Medulla oblongata (tissue), 1 donor: ENCODE data around the gene BDKRB2.

ENCODE experiments used
- DNase-seq: peaks from one replicate; pipeline ENCODE4 v3.0.0-alpha.2; 2015; ENCODE audit errors: extremely low spot score

BDKRB2 gene

GRCh38 chr14:96251656-96252155 lies 47.1 kb downstream of the BDKRB2 start:
- DNase-seq = no peak

DNA sequence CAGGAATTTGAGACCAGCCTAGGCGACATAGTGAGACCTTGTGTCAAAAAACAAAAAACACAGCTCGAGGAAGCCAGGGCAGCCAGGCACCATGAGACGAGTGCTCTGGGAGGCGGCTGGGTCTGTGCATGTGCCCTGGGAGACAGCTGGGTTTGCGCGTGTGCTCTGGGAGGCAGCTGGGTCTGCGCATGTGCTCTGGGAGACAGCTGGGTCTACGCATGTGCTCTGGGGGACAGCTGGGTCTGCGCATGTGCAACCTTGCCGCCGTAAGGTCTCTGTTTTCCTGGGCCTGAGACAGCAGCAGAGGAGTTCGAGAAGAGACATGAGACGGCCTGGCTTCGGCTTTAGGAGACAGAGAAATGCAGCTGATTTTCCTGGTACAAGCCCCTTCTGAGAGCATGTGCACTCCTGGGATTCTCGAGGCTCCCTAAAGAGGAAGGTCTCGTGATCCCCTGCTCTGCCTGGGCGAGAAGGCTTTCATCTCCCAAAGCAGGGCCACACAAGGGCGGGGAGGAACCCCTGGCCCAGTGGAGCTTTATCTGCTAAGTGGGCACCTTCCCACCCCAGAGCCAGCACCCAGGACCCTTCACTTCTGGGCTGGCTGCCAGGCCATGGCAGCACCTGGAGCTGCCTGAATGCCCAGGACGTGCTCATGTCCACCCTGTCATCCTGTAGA lies 47.8 kb downstream of the BDKRB2 start:
- DNase-seq = no peak

DNA sequence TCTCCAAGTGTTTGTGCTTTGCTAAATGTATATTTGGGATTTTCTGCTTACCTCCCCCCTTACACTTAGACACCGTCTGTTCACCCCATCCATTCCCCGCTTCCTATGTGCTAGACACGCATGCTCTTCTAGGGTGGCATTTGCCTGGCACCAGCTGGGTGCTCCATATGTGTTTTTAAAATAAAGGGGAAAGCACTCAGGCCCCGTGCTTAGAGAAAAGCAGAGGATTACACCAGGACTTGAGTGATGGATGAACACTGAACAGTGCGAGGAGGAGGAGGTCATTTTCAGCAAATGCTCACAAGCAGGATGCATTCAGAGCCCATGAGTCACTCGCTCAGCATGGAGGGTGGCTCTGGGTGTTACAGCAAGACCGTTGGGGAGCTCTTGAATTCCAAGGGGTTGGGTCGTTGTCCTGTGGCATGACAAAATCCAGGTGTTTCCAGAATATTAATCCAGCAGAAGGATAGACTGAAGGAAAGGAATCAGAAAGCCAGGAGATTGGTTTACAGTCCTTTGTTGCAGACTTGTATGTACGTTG lies 48.4 kb downstream of the BDKRB2 start:
- DNase-seq = no peak

GRCh38 chr14:96254687-96255086 lies 50.0 kb downstream of the BDKRB2 start:
- DNase-seq = no peak

- no peak for DNase-seq
Observed at GRCh38 chr14:96255501-96256366, 51.1 kb downstream of the BDKRB2 start, which contains the start of gene BDKRB1. Gene BDKRB1, plus strand, starts transcription at chr14:96256210. Its CDS starts 7,473 bp downstream, at chr14:96263683.

DNA sequence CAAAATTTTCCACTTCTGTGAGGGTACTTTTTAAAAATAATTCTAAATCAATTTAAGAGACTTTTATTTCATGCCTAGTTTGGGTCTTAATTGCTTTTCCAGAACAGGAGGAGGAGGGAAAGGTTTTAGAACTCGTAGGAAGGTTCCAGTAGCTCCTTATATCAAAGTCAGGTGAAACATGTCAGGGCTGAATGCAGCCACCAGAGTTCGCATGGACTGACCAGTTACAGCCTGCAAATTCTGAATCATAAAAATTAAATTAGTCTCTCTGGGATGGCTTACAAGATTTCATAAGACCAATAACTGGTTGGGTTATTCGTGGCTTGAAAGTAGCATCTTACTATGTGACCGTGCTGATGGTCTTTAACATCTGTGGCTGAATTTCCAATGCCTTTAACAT lies 51.8 kb downstream of the BDKRB2 start:
- DNase-seq = no peak

- DNase-seq = no peak
Observed at GRCh38 chr14:96257056-96257455, 52.4 kb downstream of the BDKRB2 start.

DNA sequence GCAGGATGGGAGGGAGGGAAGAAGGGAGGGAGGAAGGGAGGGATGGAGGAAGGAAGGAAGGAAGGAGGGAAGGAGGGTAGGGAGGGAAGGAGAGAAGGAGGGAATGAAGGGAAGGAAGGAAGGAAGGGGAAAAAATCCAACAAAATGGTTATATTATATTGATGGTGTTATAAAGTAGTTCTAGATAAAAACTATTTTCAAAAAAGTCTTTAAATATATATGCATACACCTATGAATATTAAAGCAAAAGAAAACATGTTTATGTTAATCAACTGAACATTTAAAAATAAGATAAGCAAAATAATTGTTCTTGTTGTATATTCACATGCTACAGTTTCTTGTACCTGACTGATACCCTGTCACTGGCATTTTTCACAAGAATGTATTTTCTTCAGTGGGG lies 53.3 kb downstream of the BDKRB2 start:
- DNase-seq = no peak

DNA sequence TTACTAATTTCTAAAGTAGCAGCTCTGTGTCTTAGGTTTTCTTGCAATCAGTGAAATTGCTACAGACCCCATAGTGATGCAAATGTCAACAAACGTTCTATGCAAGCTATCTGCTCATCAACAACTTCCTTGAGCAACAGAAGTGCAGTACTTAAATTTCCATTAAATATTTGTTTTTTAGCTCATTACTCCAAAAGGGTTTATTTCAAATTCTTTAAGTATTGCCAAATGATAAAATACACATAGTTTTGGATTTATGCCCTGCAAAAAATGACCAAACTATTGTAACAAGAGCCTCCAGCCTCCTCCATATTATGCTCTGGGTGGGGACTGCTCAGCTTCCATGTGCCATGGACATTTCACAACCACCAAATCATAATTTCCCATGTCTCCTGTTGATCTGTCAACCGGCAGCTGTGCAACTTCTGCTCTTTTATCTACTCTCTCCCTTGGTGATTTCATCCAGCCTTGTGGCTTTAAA lies 55.7 kb downstream of the BDKRB2 start:
- DNase-seq = no peak

- no peak for DNase-seq
Observed at GRCh38 chr14:96261053-96261452, 56.4 kb downstream of the BDKRB2 start.

DNA sequence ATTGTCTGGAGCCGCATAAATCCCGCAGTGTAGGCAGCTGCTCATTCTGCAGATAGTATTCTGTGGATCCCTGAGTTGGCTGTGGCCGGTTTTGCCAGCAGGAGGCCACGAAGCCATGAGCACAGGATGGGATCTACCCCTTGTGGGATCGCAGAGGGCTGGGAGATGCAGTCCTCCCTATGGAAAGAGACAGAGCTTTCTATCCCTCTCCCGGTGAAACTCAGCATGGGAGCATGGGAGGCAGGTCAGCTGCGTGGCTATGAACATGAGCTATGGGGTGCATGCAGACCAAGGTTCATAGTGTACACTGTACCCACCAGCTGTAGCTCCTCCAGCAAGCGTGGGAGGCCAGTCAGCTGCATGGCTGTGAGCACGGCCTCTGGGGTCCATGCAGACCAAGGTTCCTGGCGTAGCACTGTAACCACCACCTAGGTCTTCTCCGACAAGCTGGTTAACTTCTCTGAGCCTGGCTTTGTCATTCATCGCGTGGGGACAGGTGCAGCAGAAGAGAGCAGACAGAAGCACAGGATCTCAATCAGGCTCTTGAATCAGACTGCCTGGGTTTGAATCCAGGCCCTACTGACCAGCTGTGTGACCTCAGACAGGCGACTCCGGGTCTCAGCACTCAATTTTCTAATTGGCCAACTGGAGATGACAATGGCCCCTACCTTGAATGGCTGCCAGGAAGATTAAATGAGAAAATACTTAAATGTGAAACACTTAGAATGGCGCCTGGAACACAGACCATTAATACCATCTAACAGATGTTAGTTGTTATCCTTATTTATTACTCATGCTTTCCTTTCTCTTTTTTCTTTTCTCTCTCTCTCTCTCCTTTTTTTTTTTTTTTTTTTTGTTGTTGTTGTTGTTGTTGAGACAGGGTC lies 57.4 kb downstream of the BDKRB2 start:
- DNase-seq = no peak

DNA sequence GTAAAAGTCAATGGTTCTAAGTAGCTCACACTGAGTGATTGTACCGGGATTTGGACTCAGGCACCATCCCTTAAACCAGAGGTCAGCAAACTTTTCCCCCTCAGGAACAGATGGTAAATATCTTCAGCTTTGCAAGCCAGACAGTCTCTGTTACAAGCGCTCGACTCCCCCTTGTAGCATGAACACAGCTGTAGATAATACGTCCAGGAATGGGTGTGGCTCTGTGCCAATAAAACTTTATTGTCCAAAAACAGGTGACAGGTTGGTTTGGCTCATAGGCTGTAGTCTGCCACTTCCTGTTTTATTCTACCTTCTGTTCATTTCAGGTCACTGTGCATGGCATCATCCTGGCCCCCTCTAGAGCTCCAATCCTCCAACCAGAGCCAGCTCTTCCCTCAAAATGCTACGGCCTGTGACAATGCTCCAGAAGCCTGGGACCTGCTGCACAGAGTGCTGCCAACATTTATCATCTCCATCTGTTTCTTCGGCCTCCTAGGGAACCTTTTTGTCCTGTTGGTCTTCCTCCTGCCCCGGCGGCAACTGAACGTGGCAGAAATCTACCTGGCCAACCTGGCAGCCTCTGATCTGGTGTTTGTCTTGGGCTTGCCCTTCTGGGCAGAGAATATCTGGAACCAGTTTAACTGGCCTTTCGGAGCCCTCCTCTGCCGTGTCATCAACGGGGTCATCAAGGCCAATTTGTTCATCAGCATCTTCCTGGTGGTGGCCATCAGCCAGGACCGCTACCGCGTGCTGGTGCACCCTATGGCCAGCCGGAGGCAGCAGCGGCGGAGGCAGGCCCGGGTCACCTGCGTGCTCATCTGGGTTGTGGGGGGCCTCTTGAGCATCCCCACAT lies 58.9 kb downstream of the BDKRB2 start:
- no peak for DNase-seq

- DNase-seq = no peak
Observed at GRCh38 chr14:96264200-96264553, 59.5 kb downstream of the BDKRB2 start.

- DNase-seq = no peak
Observed at GRCh38 chr14:96264853-96265252, 60.2 kb downstream of the BDKRB2 start.

- DNase-seq = no peak
Observed at GRCh38 chr14:96265383-96266095, 60.9 kb downstream of the BDKRB2 start.

GRCh38 chr14:96267336-96267735 lies 62.7 kb downstream of the BDKRB2 start:
- no peak for DNase-seq

DNA sequence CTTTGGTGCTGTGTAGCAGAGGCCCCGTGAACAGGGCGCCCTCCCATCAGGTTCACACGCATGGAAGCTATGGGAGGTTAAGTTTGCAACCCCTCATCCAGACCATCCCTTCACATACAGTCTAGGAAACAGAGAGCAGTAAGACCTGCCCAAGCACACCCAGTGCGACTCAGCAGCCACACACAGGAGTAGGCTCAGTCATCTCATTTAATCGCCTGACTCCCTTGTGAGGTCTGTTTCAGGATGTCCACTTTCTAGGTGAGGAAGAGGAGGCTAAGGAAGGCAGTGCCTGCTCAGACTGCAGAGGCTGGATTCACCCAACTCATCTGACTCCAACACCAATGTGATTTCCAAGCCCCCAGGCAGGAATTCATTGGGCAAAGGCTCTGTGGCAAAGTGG lies 63.3 kb downstream of the BDKRB2 start:
- no peak for DNase-seq

- DNase-seq = no peak
Observed at GRCh38 chr14:96268431-96269358, 64.1 kb downstream of the BDKRB2 start.

DNA sequence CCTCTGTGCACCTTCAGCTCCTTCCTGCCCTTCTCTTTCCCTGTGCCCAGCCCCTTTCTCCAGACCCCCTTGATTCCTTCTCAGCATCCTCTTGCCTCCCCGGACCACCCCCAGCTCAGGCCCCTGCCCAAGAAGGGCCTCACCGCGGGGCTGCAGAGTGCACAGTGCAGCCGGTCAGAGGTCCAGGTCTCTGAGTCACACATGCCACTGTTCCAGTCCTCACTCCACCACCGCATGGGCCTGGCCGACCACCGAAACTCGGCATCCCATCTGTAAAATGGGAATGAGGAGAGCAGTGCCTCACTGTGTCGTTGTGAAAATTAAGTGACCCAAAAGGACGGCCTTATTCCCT lies 64.7 kb downstream of the BDKRB2 start:
- no peak for DNase-seq
